HG02973 (cell line): Measurements from ENCODE around the gene TMEM95.
"Not testable (repeated sequence)": the region's sequence is repeated elsewhere in the genome, so short reads cannot be mapped to it uniquely, and the experiment has no call there.

ENCODE experiments used
- ATAC-seq: cut with Tn5 transposase; IDR thresholded peaks from one replicate; pipeline ENCODE4 v1.9.1; 2021; ENCODE audit warnings: moderate library complexity; ENCODE audit not compliant: unreplicated experiment

Gene TMEM95

GRCh38 chr17:7323731-7324437, 31.1 kb upstream of the TMEM95 start:
- ATAC-seq, result no peak

GRCh38 chr17:7324438-7324779, 30.5 kb upstream of the TMEM95 start:
- ATAC-seq, result no peak

GRCh38 chr17:7325031-7325528, 29.9 kb upstream of the TMEM95 start:
- ATAC-seq, result no peak

- ATAC-seq, result no peak
Observed at GRCh38 chr17:7326186-7326585, 28.8 kb upstream of the TMEM95 start.

- ATAC-seq, result no peak
Observed at GRCh38 chr17:7327056-7327455, 27.9 kb upstream of the TMEM95 start.

- no peak for ATAC-seq
Observed at GRCh38 chr17:7327501-7327900, 27.5 kb upstream of the TMEM95 start.

- ATAC-seq, result no peak
Observed at GRCh38 chr17:7328009-7328408, 26.9 kb upstream of the TMEM95 start.

- ATAC-seq, result no peak
Observed at GRCh38 chr17:7328840-7329373, 26.0 kb upstream of the TMEM95 start, which contains the start of gene NEURL4. NEURL4 (minus strand) TSS chr17:7329335; CDS start chr17:7329312, 23 bp downstream.

- ATAC-seq, result peak; percentile 58
Observed at GRCh38 chr17:7329374-7329996, 25.5 kb upstream of the TMEM95 start.

- peak; percentile 33 for ATAC-seq
Observed at GRCh38 chr17:7329997-7330637, 24.8 kb upstream of the TMEM95 start.

- no peak for ATAC-seq
Observed at GRCh38 chr17:7330638-7331015, 24.3 kb upstream of the TMEM95 start.

GRCh38 chr17:7332111-7332510, 22.8 kb upstream of the TMEM95 start:
- no peak for ATAC-seq

- ATAC-seq, result not testable (repeated sequence)
Observed at GRCh38 chr17:7332600-7333069, 22.3 kb upstream of the TMEM95 start.

- ATAC-seq, result no peak
Observed at GRCh38 chr17:7334938-7335538, 19.9 kb upstream of the TMEM95 start.

GRCh38 chr17:7335765-7336164, 19.2 kb upstream of the TMEM95 start:
- ATAC-seq, result not testable (repeated sequence)

- ATAC-seq, result peak; percentile 62
Observed at GRCh38 chr17:7336240-7337175, 18.4 kb upstream of the TMEM95 start, which contains the start of gene ACAP1. ACAP1 (plus strand) TSS chr17:7336529; CDS start chr17:7336735, 206 bp downstream.

- not testable (repeated sequence) for ATAC-seq
Observed at GRCh38 chr17:7337600-7337999, 17.4 kb upstream of the TMEM95 start.

GRCh38 chr17:7340179-7340578, 14.8 kb upstream of the TMEM95 start:
- ATAC-seq, result no peak

GRCh38 chr17:7341842-7342241, 13.1 kb upstream of the TMEM95 start:
- ATAC-seq, result no peak

- ATAC-seq, result no peak
Observed at GRCh38 chr17:7343250-7343649, 11.7 kb upstream of the TMEM95 start.
